Measurements from ENCODE around the gene SPATA6. TPM values are rescaled to one million over a fixed set of nuclear protein-coding genes. Genes with fewer than 3 reads are reported as not detected.

Gene SPATA6
- total and polyA plus RNA-seq, 2 of the 8 experiments (the other 6 are each of a cell fraction or from before 2014, with no cell fraction given), result 2.4 to 17.2 TPM

DNA sequence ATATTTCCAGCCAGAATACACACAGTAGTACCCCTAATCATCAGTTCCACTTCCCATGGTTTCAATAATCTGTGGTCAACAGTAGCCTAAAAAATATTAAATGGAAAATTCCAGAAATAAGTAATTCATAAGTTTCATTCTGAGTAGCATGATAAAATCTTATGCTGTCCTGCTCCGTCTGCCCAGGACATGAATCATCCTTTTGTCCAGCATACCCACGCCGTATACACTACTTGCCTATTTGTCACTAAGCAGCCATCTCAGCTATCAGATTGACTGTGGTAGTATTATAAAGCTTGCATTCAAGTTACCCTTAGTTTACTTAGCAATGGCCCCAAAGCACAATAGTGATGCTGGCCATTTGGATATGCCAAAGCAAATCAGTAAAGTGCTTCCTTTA, 130.8 kb downstream of the SPATA6 start:
- no peak overlapping the region for H3K23ac ChIP-seq (ENCODE audit: insufficient read length)
- H4K91ac ChIP-seq (replicated peaks; ENCODE audit: insufficient read length, low read length), result no peak overlapping the region
- H3K18ac ChIP-seq (ENCODE audit: extremely low read depth, low read length), result no peak overlapping the region
- H4K5ac ChIP-seq (ENCODE audit: insufficient read length, low read depth, low read length), result no peak overlapping the region
- no peak overlapping the region for H2BK5ac ChIP-seq (ENCODE audit: low read depth, low read length)
- no peaks in the 10 kb centered on the region for H3K23me2 ChIP-seq (ENCODE audit: low read depth, low read length)
- POLR2A ChIA-PET (ENCODE audit: partially characterized antibody), result no interaction called here
- H3K4me2 ChIP-seq (ENCODE audit: insufficient read depth in 1 of 2, low read depth in 2 of 2, low read length in 2 of 2), result no peak overlapping the region
- no peak overlapping the region for H3K4ac ChIP-seq (replicated peaks; ENCODE audit: insufficient read length, low read depth, low read length)
- no peak overlapping the region for H3K56ac ChIP-seq (replicated peaks; ENCODE audit: insufficient read length, low read depth, low read length)
- H3K27me3 ChIP-seq (replicated peaks in 1 of 4; ENCODE audit: control insufficient read depth in 3 of 4, extremely low read depth in 1 of 4, insufficient read depth in 3 of 4, low read length in 3 of 4), result no peaks in the 10 kb centered on the region
- H3K4me1 ChIP-seq (replicated peaks in 1 of 4; ENCODE audit: control insufficient read depth in 3 of 4, insufficient read depth in 4 of 4, low read length in 3 of 4), result no peaks in the 10 kb centered on the region
- no peaks in the 10 kb centered on the region for H4K20me1 ChIP-seq (replicated peaks in 1 of 2; ENCODE audit: control insufficient read depth in 1 of 2, insufficient read depth in 2 of 2, low read length in 2 of 2)
- peaks cover 0 to under 1% of the 10 kb centered on the region in 2 experiments; a peak in 1 of 4 replicates for H3K9me3 ChIP-seq (ENCODE audit: insufficient read depth in 2 of 2, low read depth in 1 of 2, low read length in 1 of 2)
- no peak overlapping the region for H2BK15ac ChIP-seq (ENCODE audit: low read length)
- no peak overlapping the region for H2BK12ac ChIP-seq (ENCODE audit: low read depth, low read length)
- H4K8ac ChIP-seq (ENCODE audit: extremely low read depth, insufficient read depth, low read length), result no peak overlapping the region
- H3K36me3 ChIP-seq (ENCODE audit: control insufficient read depth in 2 of 4, insufficient read depth in 4 of 4, low read length in 3 of 4), result no peaks in the 10 kb centered on the region
- DNase-seq (ENCODE audit: low read depth in 1 of 2, low spot score in 2 of 2) (no peak), FAIRE-seq (no peak)
- no peak overlapping the region for H3K14ac ChIP-seq (ENCODE audit: insufficient read length)
- H3K27ac ChIP-seq (ENCODE audit: low read depth, low read length), result no peak overlapping the region
- no peak overlapping the region for H3K9ac ChIP-seq (replicated peaks in 1 of 4; ENCODE audit: extremely low read depth in 1 of 4, low read depth in 3 of 4, low read length in 3 of 4)
- no peak overlapping the region for H2AFZ ChIP-seq (ENCODE audit: low read length)
- H3K79me2 ChIP-seq (ENCODE audit: control insufficient read depth in 1 of 2, insufficient read depth in 2 of 2, low read length in 2 of 2), result no peaks in the 10 kb centered on the region
- CTCF ChIA-PET (ENCODE audit: partially characterized antibody), result no interaction called here
- no peak overlapping the region for H2AK5ac ChIP-seq (ENCODE audit: low read depth, low read length)
- H3K4me3 ChIP-seq (ENCODE audit: extremely low read depth in 1 of 4, insufficient read depth in 2 of 4, low read depth in 3 of 4, low read length in 4 of 4), result no peak overlapping the region
- no peak overlapping the region for H2BK20ac ChIP-seq (ENCODE audit: low read length)
- TF ChIP-seq CTBP2 (IDR thresholded peaks at IDR 0.05; ENCODE audit: borderline replicate concordance, insufficient read depth, insufficient read length, low read length) (no peak), MAFK (IDR thresholded peaks at IDR 0.05; ENCODE audit: low read depth, low read length) (no peak), POLR2AphosphoS5 (IDR thresholded peaks at IDR 0.05; ENCODE audit: low read depth, low read length) (no peak), BCL11A (IDR thresholded peaks at IDR 0.05; ENCODE audit: low read depth in 2 of 2, low read length in 2 of 2) (no peak), FOSL1 (IDR thresholded peaks at IDR 0.05; ENCODE audit: insufficient read depth, low read depth, low read length) (no peak), CREB1 (IDR thresholded peaks at IDR 0.05) (no peak)
- H3K79me1 ChIP-seq (ENCODE audit: low read depth, low read length), result no peaks in the 10 kb centered on the region
- 94% methylated on average over 3 of the region's 3 CpGs; no CpG with 5 or more reads in 1 of the 2 experiments for WGBS, 2 experiments (ENCODE audit: extremely low coverage in 1 of 2, insufficient coverage in 1 of 2, insufficient read length in 1 of 2, insufficient replicate concordance in 2 of 2, low coverage in 1 of 2, low lambda C conversion rate in 2 of 2, missing lambda C conversion rate in 1 of 2)
- H2BK120ac ChIP-seq (replicated peaks; ENCODE audit: low read depth, low read length), result no peak overlapping the region

All from H1 (cell line).